ENCODE results near the gene MRPS21.
"Not testable (repeated sequence)": the region's sequence is repeated elsewhere in the genome, so short reads cannot be mapped to it uniquely, and the experiment has no call there.

Gene MRPS21

DNA sequence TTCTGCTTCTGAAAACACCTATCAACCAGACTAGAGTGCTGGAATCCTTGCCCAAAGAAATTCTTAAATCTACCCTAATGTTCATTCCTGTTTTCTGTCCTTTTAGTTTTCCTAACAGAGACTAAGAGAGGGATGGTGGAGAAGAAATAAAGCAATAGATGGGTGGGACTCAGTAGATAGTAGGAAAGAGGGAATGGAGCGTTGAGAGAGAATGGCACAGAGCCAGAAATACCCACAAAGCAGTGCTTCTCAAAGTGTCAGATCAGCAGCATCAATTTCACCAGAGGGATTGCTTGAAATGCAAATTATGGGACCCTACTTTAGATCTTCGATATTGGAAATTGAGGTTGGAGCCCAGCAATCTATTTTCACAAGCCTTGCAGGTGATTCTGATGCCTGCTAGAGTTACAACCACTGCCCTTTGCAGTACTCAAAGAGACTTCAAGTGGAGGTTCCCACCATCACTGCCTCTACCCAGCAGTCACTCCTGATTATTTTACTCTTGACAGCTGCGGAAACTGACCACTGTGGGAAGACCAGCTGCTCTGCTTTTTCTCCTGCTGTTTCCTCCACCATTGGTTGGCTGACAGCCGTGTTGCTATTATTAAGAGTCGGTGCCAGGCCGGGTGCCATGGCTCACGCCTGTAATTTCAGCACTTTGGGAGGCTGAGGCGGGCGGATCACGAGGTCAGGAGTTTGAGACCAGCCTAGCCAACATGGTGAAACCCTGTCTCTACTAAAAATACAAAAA lies 16.3 kb downstream of the MRPS21 start:
- Histone ChIP-seq H3K27me3 (ENCODE audit: low read depth, low read length) (no peaks in the 10 kb centered on the region), H3K4me1 (ENCODE audit: low read length) (no peaks in the 10 kb centered on the region), H3K4me3 (ENCODE audit: low read length) (no peak overlapping the region), H4K20me1 (ENCODE audit: insufficient read depth, low read length) (no peaks in the 10 kb centered on the region), H3K36me3 (replicated peaks; ENCODE audit: low read depth, low read length) (peaks cover 29% of the 10 kb centered on the region), H3K9me3 (ENCODE audit: insufficient read depth, low read length) (no peaks in the 10 kb centered on the region), H3K79me2 (ENCODE audit: low read length) (no peaks in the 10 kb centered on the region), H3K27ac (ENCODE audit: low read length) (no peak overlapping the region), H3K9ac (ENCODE audit: low read length) (no peak overlapping the region), H2AFZ (ENCODE audit: low read depth, low read length) (no peak overlapping the region), H3K4me2 (ENCODE audit: low read length) (no peak overlapping the region)
- no peak for TF ChIP-seq EZH2phosphoT487 (IDR thresholded peaks at IDR 0.05; ENCODE audit: low read depth)
- TF ChIP-seq, protein P1, sequence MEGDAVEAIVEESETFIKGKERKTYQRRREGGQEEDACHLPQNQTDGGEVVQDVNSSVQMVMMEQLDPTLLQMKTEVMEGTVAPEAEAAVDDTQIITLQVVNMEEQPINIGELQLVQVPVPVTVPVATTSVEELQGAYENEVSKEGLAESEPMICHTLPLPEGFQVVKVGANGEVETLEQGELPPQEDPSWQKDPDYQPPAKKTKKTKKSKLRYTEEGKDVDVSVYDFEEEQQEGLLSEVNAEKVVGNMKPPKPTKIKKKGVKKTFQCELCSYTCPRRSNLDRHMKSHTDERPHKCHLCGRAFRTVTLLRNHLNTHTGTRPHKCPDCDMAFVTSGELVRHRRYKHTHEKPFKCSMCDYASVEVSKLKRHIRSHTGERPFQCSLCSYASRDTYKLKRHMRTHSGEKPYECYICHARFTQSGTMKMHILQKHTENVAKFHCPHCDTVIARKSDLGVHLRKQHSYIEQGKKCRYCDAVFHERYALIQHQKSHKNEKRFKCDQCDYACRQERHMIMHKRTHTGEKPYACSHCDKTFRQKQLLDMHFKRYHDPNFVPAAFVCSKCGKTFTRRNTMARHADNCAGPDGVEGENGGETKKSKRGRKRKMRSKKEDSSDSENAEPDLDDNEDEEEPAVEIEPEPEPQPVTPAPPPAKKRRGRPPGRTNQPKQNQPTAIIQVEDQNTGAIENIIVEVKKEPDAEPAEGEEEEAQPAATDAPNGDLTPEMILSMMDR (IDR thresholded peaks at IDR 0.05; ENCODE audit: low read depth, low read length): no peak

DNA sequence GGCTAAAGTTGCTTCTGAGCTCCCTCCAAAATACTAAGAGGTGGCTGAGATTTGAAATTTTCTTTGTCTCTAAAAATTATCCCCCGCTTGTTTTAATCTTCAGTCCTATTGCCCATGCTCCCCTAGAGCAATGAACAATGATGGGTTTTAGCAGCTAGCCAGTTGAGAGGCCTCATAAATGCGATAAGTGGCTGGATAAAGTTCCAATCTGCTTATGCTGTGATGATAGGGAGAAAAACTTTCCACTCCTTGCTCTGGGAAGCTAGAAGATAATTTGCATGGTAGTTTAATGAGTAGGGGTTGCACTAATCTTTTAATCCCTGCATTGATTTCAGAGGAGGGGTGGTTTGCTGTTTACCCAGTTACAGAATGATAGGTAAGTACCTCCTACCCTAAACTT lies 18.1 kb downstream of the MRPS21 start:
- no peaks in the 10 kb centered on the region for H3K79me2 ChIP-seq (ENCODE audit: low read length)

DNA sequence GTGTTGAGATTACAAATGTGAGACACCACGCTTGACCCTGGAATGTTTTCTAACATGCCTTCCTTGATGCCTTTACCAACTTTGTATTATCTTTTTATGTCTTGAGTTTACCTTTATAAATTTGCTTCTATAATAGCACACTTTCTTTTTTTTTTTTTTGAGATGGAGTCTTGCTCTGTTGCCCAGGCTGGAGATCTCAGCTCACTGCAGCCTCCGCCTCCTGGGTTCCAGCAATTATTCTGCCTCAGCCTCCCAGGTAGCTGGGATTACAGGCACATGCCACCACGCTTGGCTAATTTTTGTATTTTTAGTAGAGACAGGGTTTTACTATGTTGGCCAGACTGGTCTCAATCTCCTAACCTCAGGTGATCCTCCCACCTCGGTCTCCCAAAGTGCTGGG lies 21.0 kb downstream of the MRPS21 start:
- H3K9me3 ChIP-seq (ENCODE audit: insufficient read depth, low read length); H3K36me3 ChIP-seq (replicated peaks; ENCODE audit: low read depth, low read length); H3K27me3 ChIP-seq (ENCODE audit: low read depth, low read length); H3K4me1 ChIP-seq (ENCODE audit: low read length); H3K4me3 ChIP-seq (ENCODE audit: low read length); H3K9ac ChIP-seq (ENCODE audit: low read length); H3K4me2 ChIP-seq (ENCODE audit: low read length); H3K27ac ChIP-seq (ENCODE audit: low read length); H3K79me2 ChIP-seq (ENCODE audit: low read length); H2AFZ ChIP-seq (ENCODE audit: low read depth, low read length); H4K20me1 ChIP-seq (ENCODE audit: insufficient read depth, low read length): not testable (repeated sequence)

More for the DNA sequence above, 18.1 kb downstream of the MRPS21 start:
- Histone ChIP-seq H3K4me3 (ENCODE audit: low read length) (no peak overlapping the region), H3K4me1 (ENCODE audit: low read length) (peaks cover 5% of the 10 kb centered on the region), H3K36me3 (replicated peaks; ENCODE audit: low read depth, low read length) (peaks cover 20% of the 10 kb centered on the region), H3K9ac (ENCODE audit: low read length) (no peak overlapping the region), H4K20me1 (ENCODE audit: insufficient read depth, low read length) (no peaks in the 10 kb centered on the region), H2AFZ (ENCODE audit: low read depth, low read length) (no peak overlapping the region), H3K9me3 (ENCODE audit: insufficient read depth, low read length) (no peaks in the 10 kb centered on the region), H3K27me3 (ENCODE audit: low read depth, low read length) (no peaks in the 10 kb centered on the region), H3K4me2 (ENCODE audit: low read length) (no peak overlapping the region), H3K27ac (ENCODE audit: low read length) (no peak overlapping the region)
- TF ChIP-seq, protein P1 (IDR thresholded peaks at IDR 0.05; ENCODE audit: low read depth, low read length): no peak
- no peak for TF ChIP-seq EZH2phosphoT487 (IDR thresholded peaks at IDR 0.05; ENCODE audit: low read depth)

DNA sequence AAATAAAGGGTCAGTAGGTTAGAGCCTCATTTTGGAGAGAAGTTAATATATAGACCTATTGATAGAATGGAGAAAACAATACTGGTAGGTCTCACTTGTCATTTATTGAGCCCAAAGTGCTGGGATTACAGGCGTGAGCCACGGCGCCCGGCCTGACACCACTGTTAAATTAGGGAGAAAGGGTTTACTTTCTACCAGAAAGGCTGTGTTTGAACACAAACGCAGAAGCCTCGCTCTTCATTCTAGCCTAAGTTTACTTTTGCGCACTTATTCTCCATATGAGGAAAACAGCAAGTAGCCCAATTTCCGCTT lies 27.0 kb downstream of the MRPS21 start:
- Histone ChIP-seq H3K27ac (ENCODE audit: low read length) (peak overlapping the region; percentile 79; the same call in 1 of the 2 replicates), H3K27me3 (ENCODE audit: low read depth, low read length) (no peaks in the 10 kb centered on the region), H3K36me3 (replicated peaks; ENCODE audit: low read depth, low read length) (peaks cover 15% of the 10 kb centered on the region), H3K4me3 (ENCODE audit: low read length) (peak overlapping the region; percentile 92), H2AFZ (ENCODE audit: low read depth, low read length) (no peak overlapping the region), H3K4me1 (ENCODE audit: low read length) (peaks cover 13% of the 10 kb centered on the region), H3K4me2 (ENCODE audit: low read length) (peak overlapping the region; percentile 38), H3K79me2 (ENCODE audit: low read length) (peaks cover 44% of the 10 kb centered on the region), H3K9me3 (ENCODE audit: insufficient read depth, low read length) (no peaks in the 10 kb centered on the region), H4K20me1 (ENCODE audit: insufficient read depth, low read length) (peaks cover 15% of the 10 kb centered on the region), H3K9ac (ENCODE audit: low read length) (no peak overlapping the region)
- TF ChIP-seq, protein P1 (IDR thresholded peaks at IDR 0.05; ENCODE audit: low read depth, low read length): no peak
- no peak for TF ChIP-seq EZH2phosphoT487 (IDR thresholded peaks at IDR 0.05; ENCODE audit: low read depth)
